OCI-LY3 (cell line): ENCODE data around the gene MYH10.

ENCODE experiments used
- CTCF ChIP-seq: fragments of 200-600, 300-600 bp; sonication (generic); IDR thresholded peaks from 2 replicates; pipeline ENCODE4 v1.5.1; 2014; ENCODE audit warnings: antibody characterized with exemption, low read length, low read depth
- EZH2phosphoT487 ChIP-seq: fragments of 200-600 bp; shearing (Covaris generic); IDR thresholded peaks from 2 replicates; pipeline ENCODE4 v1.6.1; 2018; ENCODE audit warnings: antibody characterized with exemption, mixed run types, low read depth

DNA sequence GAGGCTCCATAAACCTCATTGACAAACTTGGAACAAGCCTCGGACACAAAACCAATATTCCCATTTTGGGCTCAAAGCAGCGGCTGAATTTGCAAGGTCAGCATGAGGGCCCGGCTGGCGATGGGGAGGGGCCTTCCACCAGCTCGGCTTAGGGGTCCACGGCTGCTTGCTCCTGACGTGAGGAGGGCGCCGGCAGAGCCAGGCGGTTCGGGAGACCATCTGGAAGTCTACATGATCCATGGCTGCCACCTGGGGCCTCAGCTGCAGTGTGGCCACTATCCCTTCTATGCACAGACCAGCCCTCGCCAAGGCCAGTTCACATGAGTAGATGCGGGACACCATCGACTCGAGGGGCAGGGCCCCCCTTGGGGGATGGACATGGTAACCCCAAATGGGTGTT lies 155.7 kb downstream of the MYH10 start:
- no peak for TF ChIP-seq CTCF
- TF ChIP-seq EZH2phosphoT487, result no peak
